Renal cortical epithelial cell (primary cell): ENCODE results near the gene FAM241A. TPM values are rescaled to one million over a fixed set of nuclear protein-coding genes. Genes with fewer than 3 reads are reported as not detected.
"Not testable (repeated sequence)": the region's sequence is repeated elsewhere in the genome, so short reads cannot be mapped to it uniquely, and the experiment has no call there.

Experiments
- DNase-seq: peaks from one replicate; pipeline ENCODE4 v3.0.0-alpha.2; 2011; ENCODE audit warnings: low read depth
- total RNA-seq: library from RNA; depleted of rRNA; stranded (reverse); fragments of >200 nt; gene quantifications from 2 replicates; pipeline ENCODE4 v1.2.3, GENCODE V29; 2014

FAM241A gene
- 0.85 and 1.4 TPM in 2 replicates for total RNA-seq

GRCh38 chr4:112145326-112145789, at the start of gene FAM241A:
Gene FAM241A, plus strand, starts transcription at chr4:112145454. Its CDS starts 127 bp downstream, at chr4:112145581.
- DNase-seq = peak; percentile 32

- no peak for DNase-seq
These were observed 46.3 kb upstream of the FAM241A start for GRCh38 chr4:112098841-112099530.

GRCh38 chr4:112099701-112100297, 45.5 kb upstream of the FAM241A start:
- peak; percentile 79 for DNase-seq

- DNase-seq = no peak
These were observed 42.3 kb upstream of the FAM241A start for GRCh38 chr4:112102875-112103370.

- DNase-seq = no peak
These were observed 39.9 kb upstream of the FAM241A start for GRCh38 chr4:112105201-112105969.

GRCh38 chr4:112109360-112110058, 35.7 kb upstream of the FAM241A start:
- peak; percentile 82 for DNase-seq

GRCh38 chr4:112110059-112110425, 35.2 kb upstream of the FAM241A start:
- DNase-seq = no peak

- DNase-seq = no peak
These were observed 33.9 kb upstream of the FAM241A start for GRCh38 chr4:112111306-112111705.

GRCh38 chr4:112112095-112112494, 33.2 kb upstream of the FAM241A start:
- DNase-seq = not testable (repeated sequence)

- no peak for DNase-seq
These were observed 32.6 kb upstream of the FAM241A start for GRCh38 chr4:112112590-112113170.

GRCh38 chr4:112113864-112114263, 31.4 kb upstream of the FAM241A start:
- DNase-seq = no peak

- no peak for DNase-seq
These were observed 30.8 kb upstream of the FAM241A start for GRCh38 chr4:112114452-112114851.

GRCh38 chr4:112118742-112119352, 26.4 kb upstream of the FAM241A start:
- no peak for DNase-seq

GRCh38 chr4:112119353-112119783, 25.9 kb upstream of the FAM241A start:
- no peak for DNase-seq

GRCh38 chr4:112120021-112120420, 25.2 kb upstream of the FAM241A start:
- no peak for DNase-seq

- DNase-seq = no peak
These were observed 19.8 kb upstream of the FAM241A start for GRCh38 chr4:112125416-112125815.

GRCh38 chr4:112127048-112127637, 18.1 kb upstream of the FAM241A start:
- no peak for DNase-seq

- peak; percentile 34 for DNase-seq
These were observed 17.5 kb upstream of the FAM241A start for GRCh38 chr4:112127803-112128202.

- DNase-seq = no peak
These were observed 16.8 kb upstream of the FAM241A start for GRCh38 chr4:112128452-112128851.

- DNase-seq = no peak
These were observed 14.3 kb upstream of the FAM241A start for GRCh38 chr4:112130906-112131305.

GRCh38 chr4:112136551-112136950, 8.7 kb upstream of the FAM241A start:
- DNase-seq = no peak
